Gastroesophageal sphincter (tissue), 3 donors: ENCODE measurements around the gene SCAPER.

Experiments used
- POLR2A ChIP-seq, 2 donors: fragments of 450-650 bp; IDR thresholded peaks; one replicate each; pipeline ENCODE4 v1.6.1; 2017; ENCODE audit warnings: antibody characterized with exemption in 2 of 2, mild to moderate bottlenecking in 2 of 2, moderate library complexity in 1 of 2
- TF ChIP-seq, protein P1 (sequence below), 4 experiments: fragments of 200-600 bp in 2 of 4; fragments of 450-650 bp in 2 of 4; sonication (generic) in 1 of 4; IDR thresholded peaks; one replicate each; pipeline ENCODE4 v1.5.1; 2017 to 2019; ENCODE audit warnings: antibody characterized with exemption in 4 of 4, mild to moderate bottlenecking in 2 of 4, moderate library complexity in 2 of 4

DNA sequence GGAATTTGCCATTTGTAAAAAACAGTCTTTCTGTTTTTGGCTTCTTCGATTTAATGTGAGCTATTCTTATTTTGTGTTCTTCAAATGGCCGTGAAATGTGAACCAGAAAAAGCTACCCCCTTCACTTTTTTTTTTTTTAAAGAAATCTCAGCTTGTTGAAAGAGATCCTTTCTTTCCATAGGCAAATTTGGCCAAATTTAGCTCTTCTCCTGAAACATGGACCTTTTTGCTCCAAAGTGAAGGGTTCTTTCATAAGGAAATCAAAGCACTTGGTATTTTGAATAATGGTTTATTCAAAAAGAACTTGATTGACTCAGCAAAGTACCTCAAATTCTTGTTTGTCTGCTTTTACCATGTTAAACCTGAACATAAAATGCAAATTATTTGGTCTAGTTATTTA, 36.5 kb upstream of the SCAPER start:
- TF ChIP-seq POLR2A (IDR thresholded peaks at IDR 0.05): no peak
- TF ChIP-seq, protein P1, sequence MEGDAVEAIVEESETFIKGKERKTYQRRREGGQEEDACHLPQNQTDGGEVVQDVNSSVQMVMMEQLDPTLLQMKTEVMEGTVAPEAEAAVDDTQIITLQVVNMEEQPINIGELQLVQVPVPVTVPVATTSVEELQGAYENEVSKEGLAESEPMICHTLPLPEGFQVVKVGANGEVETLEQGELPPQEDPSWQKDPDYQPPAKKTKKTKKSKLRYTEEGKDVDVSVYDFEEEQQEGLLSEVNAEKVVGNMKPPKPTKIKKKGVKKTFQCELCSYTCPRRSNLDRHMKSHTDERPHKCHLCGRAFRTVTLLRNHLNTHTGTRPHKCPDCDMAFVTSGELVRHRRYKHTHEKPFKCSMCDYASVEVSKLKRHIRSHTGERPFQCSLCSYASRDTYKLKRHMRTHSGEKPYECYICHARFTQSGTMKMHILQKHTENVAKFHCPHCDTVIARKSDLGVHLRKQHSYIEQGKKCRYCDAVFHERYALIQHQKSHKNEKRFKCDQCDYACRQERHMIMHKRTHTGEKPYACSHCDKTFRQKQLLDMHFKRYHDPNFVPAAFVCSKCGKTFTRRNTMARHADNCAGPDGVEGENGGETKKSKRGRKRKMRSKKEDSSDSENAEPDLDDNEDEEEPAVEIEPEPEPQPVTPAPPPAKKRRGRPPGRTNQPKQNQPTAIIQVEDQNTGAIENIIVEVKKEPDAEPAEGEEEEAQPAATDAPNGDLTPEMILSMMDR (IDR thresholded peaks at IDR 0.05): no peak
